Measurements from ENCODE around the gene APOL3. TPM values are rescaled to one million over a fixed set of nuclear protein-coding genes. Genes with fewer than 3 reads are reported as not detected.
"Not testable (repeated sequence)": the region's sequence is repeated elsewhere in the genome, so short reads cannot be mapped to it uniquely, and the experiment has no call there.

Gene APOL3
- total RNA-seq, 1 donor from 2014 or later = 212 TPM

- no peak for DNase-seq
Observed at GRCh38 chr22:36134182-36134581, 26.4 kb downstream of the APOL3 start.

GRCh38 chr22:36131907-36132306, 28.6 kb downstream of the APOL3 start:
- no peak for DNase-seq

GRCh38 chr22:36129486-36130388, 30.8 kb downstream of the APOL3 start:
- no peak for DNase-seq

- no peak for DNase-seq
Observed at GRCh38 chr22:36129071-36129470, 31.5 kb downstream of the APOL3 start.

GRCh38 chr22:36125994-36126531, 34.5 kb downstream of the APOL3 start:
- DNase-seq = no peak

- DNase-seq = no peak
Observed at GRCh38 chr22:36125434-36125833, 35.1 kb downstream of the APOL3 start.

- DNase-seq = no peak
Observed at GRCh38 chr22:36124666-36125065, 35.9 kb downstream of the APOL3 start.

GRCh38 chr22:36123673-36124630, 36.6 kb downstream of the APOL3 start:
- peak; percentile 98 for DNase-seq

GRCh38 chr22:36120621-36121351, 39.8 kb downstream of the APOL3 start:
- not testable (repeated sequence) for DNase-seq

- DNase-seq = no peak
Observed at GRCh38 chr22:36117053-36117554, 43.5 kb downstream of the APOL3 start.

GRCh38 chr22:36116127-36116526, 44.4 kb downstream of the APOL3 start:
- no peak for DNase-seq

GRCh38 chr22:36113121-36113520, 47.4 kb downstream of the APOL3 start:
- no peak for DNase-seq

- DNase-seq = no peak
Observed at GRCh38 chr22:36111316-36111715, 49.2 kb downstream of the APOL3 start.

- no peak for DNase-seq
Observed at GRCh38 chr22:36110306-36110881, 50.2 kb downstream of the APOL3 start.

- DNase-seq = peak; percentile 25
Observed at GRCh38 chr22:36107436-36107835, 53.1 kb downstream of the APOL3 start.

GRCh38 chr22:36106910-36107309, 53.6 kb downstream of the APOL3 start:
- no peak for DNase-seq

GRCh38 chr22:36104988-36105387, 55.6 kb downstream of the APOL3 start:
- DNase-seq = no peak

GRCh38 chr22:36104435-36104834, 56.1 kb downstream of the APOL3 start:
- DNase-seq = no peak

GRCh38 chr22:36103891-36104290, 56.7 kb downstream of the APOL3 start:
- no peak for DNase-seq

GRCh38 chr22:36102995-36103394, 57.6 kb downstream of the APOL3 start:
- no peak for DNase-seq

GRCh38 chr22:36101756-36102155, 58.8 kb downstream of the APOL3 start:
- no peak for DNase-seq

- not testable (repeated sequence) for DNase-seq
Observed at GRCh38 chr22:36100908-36101307, 59.6 kb downstream of the APOL3 start.

All from dermis blood vessel endothelial cell (primary cell).